ENCODE results near the gene XYLT1.
A peak's percentile ranks its signal among the peaks of the same experiment; 100 is the strongest.
"Not testable (repeated sequence)": the region's sequence is repeated elsewhere in the genome, so short reads cannot be mapped to it uniquely, and the experiment has no call there.

The XYLT1 gene

DNA sequence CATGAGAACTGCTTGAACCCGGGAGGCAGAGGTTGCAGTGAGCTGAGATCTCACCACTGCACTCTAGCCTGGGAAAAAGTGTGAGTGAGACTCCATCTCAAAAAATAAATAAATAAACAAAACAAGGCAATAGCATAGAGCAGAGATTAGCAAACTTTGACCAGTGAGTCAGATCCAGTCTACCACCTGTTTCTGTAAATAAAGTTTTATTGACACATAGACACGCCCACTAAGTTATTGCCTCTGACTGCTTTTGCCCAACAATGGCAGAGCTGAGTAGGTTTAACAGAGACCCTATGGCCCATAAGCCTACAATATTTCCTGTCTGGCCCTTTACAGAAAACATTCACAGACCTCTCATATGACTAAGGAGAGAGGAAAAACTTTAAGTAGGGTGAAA, 44.3 kb downstream of the XYLT1 start:
- no peak for DNase-seq

DNA sequence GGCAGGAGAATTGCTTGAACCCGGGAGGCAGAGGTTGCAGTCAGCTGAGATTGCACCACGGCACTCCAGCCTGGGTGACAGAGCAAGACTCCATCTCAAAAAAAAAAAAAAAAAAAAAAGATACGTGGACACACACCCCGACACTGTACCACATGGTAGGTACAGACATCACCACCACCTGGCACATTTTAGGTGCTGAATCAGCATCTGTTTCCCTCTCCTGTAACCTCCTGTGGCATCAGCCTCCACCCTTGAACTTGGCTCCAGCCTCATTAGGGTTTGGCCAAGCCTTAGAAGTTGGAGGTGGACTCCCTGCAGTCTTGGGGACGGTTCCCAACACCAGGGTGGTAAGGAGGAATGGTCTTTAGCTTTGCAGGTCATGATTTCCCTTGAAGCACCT, 46.0 kb downstream of the XYLT1 start:
- DNase-seq = no peak

DNA sequence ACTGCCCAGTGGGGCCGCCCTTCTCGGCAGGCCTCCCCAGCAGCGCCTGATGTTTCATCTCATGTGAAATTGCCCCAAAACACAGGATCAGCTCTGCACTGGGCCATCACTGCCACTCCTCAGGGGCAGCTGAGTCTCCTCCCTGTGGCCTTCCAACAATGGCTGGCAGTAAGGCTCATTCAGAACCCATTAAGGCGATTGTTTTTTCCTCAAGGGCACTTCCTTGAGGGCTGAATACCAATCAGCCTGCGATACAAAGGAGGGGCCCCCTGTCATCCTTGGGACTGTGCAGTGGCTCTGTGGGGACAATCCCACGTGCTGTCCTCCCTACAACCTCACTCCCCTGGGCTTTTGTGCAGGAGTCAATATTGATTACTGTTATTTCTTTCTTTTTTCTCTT, 47.5 kb downstream of the XYLT1 start:
- no peak for DNase-seq

DNA sequence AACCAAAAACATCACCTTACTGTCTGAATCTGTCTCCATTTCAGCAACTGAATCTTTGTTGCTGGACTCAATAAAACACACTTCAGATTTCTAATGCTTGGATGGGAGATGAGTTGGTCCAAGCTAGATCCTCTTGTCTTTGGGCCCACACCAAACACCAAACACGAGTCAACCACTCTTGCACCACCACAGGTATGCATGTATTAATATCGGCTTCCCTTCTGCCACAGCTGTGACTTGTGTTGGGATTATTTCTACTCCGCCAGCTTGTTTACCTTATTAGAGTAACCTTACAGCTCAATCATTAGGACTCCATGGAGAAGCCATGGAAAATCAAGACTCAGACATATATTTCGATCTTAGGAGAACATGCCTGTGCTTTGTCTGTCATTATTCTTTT, 49.9 kb downstream of the XYLT1 start:
- DNase-seq = no peak

DNA sequence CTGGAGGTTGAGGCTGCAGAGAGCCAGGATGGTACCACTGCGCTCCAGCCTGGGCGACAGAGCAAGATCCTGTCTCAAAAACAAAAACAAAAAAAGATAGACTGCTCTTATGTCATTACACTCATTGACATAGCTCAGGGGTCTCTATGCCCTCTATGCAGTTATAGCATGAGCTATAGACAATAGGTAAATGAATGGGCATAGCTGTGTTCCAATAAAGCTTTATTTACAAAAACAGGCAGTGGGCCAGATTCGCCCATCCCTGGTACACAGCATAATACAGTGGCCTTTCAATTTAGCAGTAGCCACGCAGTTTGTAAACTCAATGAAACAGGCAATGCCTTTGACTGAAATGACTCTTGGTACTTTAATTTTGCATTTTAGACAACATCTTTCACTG, 51.5 kb downstream of the XYLT1 start:
- DNase-seq = no peak

DNA sequence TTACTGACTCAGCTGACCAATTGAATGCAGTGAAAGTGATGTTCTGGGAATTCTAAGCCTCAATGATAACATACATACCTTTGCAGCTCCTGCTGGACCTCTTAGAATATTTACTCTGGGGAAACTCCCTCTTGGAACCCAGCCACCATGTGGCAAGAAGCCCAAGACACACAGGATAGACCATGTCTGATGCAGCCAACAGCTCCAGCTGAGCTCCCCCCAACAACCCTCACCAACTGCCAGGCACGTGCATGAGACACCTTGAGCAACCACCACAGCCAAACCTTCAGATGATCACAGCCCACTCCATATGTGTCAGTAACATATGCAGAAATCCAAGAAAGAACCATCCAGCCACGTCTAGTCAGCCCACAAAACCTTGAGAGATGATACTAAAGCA, 53.0 kb downstream of the XYLT1 start:
- DNase-seq = no peak

DNA sequence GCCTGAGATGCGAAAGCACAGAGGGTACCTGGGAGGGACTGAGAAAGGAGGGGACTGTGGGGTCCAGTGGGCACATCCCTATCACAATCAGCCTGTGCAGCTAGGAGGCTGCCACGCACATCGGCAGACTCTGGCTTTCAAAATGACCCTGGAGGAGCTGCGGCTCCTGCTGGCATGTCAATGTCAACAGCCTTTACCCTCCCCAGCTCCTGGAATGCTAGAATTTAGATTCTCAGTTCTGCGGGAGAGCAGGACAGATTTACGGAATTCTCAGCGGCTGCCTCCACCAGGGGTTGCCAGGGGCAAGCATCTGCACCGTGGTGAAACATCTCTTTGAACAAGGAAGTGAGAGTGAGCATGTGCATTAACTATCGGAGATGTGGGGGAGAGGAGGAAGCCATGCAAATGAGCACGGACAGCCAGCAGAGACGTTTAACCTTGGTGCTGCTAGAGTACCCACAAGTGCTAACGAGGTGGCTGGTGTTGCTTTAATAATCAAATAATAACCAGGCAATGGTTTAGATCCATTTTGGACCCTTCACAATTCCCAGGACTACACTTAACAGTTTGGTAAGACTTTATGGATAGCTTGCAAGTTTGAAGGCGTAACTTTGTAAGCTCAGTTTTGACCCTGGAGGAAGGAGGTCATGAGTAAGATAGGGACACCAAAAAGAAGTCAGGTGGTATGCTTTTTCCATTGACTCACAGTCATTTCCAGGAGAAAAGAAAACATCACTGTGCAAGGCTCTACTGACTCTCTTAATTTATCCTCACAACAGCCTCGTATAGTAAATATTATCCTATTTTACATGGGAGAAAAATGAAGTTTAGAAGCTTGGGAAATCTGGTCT, 54.1 kb downstream of the XYLT1 start:
- DNase-seq = peak; percentile 13

DNA sequence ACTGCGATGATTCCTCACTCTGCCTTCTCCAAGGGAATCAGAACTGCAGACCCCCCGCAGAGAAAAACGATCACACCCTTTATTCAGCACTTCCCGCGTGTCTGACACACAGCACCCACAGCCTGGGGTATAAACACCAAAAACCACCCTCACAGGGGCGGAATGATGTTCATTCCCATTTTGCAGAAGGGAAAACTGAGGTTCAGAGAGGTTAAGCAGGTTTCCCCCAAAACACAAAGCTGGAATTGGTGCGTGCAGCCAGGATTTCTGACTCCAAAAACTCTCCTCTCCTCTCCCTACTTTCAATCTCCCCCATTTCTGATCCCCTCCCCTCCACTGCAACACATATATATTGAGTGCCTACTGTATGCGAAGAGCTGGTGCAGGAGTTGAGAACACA, 55.8 kb downstream of the XYLT1 start:
- no peak for DNase-seq

DNA sequence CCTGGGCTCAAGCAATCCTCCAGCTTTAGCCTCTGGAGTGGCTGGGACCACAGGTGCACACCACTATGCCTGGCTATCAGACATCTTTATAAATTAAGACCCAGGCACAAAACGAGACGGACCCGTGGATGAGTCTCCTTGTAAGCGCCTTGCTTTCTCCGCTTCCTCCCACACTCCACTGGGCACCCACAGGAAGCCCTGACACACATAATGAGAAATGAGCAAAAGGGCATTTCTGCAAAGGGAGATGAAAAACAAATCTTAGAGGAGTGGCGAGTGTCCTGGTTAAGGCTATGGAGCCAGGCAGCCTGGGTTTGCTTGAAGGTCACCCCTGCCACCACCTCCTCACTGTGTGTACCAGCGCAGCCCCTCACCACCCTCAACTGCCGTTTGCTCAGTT, 56.3 kb downstream of the XYLT1 start:
- no peak for DNase-seq

DNA sequence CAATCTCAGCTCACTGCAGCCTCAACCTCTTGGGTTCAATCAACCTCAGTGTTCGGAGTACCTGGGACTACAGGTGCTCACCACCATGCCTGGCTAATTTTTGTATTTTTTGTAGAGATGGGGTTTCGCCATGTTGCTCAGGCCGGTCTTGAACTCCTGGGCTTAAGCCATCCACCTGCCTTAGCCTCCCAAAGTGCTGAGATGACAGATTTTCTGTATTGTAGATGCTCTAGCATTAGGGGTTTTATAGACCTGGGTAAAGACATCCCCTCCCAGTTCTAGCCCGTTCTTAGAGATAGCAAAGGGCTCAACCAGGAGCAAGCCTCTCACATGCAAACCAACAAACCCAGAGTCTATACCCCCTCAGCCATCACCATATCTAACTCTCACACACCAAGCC, 57.3 kb downstream of the XYLT1 start:
- DNase-seq = no peak

DNA sequence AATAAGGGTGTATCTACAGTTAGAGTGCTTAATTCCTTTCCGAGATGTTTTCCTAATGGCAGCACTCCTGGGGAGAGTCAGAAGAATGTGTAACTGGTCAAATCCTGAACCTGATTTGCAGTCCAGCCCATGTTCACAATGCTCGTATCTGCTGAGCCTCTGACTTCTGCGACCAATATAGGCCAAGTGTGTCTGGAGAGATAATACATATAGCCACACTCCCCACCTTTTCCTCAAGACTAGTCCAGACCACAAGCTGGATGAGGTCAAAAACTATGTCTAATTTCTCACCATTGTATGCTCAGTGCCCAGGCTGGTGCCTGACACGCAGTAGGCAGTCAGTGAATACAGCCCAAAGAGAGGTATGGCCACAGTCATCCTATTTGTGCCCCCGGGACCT, 58.0 kb downstream of the XYLT1 start:
- no peak for DNase-seq

DNA sequence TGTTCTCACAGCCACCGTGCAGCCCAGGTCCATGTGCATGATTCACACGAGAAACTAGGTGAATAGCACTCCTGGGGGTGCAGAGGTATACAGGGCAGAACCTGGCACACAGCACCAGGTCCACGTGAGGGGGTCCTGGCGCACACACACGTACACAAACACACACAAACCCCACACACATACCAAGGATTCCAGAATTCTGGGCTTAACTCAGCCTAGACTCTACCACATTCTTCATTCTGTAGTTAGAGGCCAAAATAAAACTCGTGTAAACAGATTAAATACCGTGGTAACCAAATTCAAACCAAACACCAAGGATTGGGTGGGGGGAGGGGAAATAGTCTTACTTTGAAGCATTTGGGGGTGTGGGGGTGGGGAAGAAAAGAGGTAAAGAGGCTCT, 58.5 kb downstream of the XYLT1 start:
- DNase-seq = no peak

DNA sequence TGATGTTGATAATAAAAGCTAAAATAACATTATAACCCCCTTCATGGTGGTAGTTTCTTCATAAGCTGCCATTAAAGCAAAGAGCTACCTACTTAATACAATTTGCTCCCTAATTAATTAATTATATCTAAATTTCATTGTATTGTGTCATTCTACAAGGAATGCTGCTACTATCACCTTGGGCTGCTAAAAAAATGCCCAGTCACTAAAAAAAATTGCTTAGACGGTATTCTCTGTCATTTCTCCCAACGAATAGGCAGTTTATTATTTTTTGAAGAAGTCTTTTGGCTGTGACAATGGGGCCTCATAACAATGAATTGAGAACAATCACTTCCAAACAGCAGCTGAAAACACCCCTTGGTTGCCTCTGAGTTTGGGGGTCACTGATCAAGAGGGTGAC, 59.5 kb downstream of the XYLT1 start:
- no peak for DNase-seq

DNA sequence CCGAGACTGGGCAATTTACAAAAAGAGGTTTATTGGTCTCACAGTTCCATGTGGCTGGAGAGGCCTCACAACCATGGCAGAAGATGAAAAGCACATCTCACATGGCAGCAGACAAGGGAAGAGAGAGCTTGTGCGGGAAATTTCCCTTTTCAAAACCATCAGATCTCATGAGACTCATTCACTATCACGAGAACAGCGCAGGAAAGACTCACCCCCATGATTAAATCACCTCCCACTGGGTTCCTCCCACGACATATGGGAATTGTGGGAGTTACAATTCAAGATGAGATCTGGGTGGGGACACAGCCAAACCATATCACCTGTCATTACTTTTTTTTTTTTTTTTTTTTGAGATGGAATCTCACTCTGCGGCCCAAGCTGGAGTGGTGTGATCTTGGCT, 60.4 kb downstream of the XYLT1 start:
- DNase-seq = not testable (repeated sequence)

DNA sequence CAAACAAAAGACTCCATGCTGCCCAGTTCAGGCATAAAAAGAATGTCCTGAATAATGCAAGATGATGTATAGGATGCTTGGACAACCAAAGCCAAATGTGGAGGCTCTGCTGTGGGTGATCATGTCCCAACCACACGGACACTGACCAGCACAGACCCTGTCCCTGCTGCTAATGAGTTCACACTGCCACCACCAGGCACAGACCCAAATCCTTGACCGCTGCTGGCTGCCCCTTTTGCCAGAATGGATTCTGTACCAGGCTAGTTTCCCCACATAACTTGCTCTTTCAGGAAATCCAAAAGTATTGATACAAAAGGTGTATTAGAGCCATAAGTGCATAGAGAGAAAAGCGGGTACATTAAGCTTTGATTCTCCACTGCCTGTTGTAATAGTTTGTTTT, 60.9 kb downstream of the XYLT1 start:
- no peak for DNase-seq

DNA sequence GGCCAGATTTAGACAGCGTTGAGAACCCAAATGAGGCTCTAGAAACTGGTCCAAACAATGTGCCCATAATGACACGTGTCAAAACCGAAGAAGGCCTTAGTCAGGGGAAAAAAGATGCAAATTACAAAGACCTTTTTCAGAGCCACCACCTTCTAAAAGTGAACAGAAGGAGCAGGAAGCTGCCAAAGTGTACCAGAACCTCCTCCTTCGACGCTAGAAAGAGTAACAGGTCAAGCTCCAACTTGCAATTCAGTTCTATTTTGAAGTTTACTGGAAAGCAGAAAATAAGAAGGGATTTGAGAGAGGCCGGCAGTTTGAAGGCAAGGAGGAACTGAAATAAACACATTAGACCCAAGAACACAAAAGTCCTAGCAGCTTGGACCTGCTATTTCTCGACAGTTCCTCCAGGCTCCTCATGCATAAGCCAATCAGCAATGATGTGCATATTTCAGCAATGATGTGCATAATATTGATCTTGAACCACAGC, 61.8 kb downstream of the XYLT1 start:
- DNase-seq = no peak

DNA sequence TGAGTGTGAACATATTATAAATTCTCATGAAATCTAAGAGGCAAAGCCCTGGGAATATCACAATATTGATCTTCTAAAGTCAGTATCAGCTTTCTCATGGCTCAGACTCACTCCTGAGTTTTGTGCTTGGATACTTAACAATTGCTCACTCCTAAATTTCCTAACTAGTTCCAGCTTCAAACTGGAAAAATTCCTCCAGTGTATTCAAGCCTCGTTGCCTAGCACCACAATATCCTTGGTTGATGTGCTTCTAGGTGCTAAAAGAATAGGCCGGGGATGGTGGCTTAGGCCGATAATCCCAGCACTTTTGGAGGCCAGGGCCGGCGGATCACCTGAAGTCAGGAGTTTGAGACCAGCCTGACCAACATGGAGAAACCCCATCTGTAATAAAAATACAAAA, 62.5 kb downstream of the XYLT1 start:
- no peak for DNase-seq

DNA sequence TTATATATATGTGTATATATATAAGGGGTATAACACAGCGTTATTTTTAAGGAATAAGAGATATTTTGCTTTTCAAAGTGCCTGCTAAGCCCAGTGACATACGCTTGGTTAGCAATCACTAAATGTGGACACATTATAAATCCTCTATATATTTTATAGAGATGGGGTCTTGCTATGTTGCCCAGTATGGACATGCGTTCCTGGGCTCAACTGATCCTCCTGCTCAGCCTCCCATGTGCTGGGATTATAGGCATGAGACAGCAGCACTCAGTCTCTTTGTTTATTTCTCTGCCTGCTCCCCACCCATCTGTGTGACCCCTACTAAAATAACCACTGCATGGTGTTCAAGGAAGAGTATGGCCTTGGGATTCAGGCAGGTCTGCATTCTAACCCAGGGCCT, 63.4 kb downstream of the XYLT1 start:
- DNase-seq = no peak

DNA sequence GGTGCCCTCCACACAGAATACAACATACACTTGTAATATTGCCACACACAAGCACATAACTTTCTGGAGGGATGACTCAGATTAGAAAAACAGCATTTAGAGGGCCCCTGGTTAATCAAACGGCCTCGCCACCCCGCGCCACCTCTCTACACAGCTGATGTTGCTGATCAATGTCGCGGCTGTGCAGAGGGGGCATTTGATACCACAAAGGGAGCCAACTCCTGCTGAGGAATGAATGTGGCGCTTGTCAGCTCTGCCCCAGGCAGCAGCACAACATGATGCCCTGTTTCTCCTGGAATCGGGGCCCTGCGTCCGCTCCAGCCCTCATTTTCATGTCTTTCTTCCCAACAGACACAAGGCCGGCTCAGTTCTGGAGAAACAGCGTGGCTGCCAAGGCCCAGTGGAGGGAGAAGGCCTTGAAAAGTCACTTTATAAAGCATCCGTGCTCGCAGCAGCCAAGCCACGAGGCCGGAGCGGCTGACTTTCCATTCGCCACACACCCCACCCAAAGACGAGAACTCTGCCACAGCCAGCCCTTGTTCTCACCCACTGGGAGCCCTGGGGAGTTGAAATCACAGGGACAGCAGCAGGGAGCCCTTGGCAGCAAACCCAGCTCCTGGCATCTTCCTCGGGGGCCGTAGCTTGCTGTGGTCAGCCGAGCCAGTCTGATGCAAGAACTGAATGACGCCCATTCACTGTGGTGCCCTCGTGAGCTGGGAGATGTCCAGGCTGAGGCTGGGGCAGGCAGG, 65.6 kb downstream of the XYLT1 start:
- no peak for DNase-seq

DNA sequence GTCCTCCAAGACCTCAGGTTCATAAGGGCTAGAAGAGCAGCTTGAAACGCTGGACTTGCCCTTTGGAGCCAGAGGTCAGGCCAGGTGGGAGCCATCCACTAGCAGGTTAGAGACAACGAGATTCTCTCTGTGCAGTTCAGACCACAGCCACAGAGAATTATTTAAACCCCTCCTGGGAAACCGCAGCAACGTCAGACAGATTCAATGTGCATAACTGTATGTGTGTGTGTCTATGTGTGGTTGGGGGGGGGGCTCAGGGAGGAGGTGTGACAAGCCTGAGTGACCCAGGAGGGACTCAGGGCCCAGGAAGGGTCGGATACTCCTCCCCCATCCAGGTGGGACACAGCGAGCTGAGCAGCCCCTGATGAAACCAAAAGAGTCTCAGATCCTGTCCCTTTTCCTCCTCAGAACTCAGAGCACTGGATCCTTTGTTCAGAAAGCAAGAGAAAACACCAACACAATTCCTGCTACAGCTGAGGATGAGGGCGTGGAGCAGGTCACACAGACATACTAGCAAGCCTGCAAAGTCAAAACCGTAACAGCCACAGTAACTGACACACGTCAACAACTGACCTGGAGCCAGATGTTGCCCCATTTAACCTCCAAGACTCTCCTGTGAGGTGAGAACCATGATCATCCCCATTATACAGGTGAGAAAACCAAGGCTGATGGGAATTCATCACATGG, 66.8 kb downstream of the XYLT1 start:
- DNase-seq = no peak

DNA sequence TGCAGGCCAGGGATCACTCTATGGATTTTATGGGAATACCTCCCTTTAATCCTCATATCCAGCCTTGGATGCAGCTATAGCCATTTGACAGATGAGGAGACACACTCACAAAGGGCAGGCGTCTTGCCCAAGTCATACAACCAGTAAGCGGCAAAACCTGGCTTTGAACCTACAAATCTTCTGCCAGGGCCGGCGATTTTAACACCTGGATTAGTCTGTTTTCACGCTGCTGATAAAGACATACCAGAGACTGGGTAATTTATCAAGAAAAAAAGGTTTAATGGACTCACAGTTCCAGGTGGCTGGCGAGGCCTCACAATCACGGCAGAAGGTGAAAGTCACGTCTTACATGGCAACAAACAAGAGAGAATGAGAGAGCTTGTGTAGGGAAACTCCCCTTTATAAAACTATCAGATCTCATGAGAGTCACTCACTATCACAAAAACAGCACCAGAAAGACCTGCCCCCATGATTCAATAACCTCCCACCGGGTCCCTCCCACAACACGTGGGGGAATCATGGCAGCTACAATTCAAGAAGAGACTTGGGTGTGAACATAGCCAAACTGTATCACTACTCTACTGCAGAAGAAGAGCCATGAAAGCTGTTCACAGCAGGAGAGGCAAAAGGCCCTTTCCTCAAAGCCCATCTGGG, 67.5 kb downstream of the XYLT1 start:
- no peak for DNase-seq

DNA sequence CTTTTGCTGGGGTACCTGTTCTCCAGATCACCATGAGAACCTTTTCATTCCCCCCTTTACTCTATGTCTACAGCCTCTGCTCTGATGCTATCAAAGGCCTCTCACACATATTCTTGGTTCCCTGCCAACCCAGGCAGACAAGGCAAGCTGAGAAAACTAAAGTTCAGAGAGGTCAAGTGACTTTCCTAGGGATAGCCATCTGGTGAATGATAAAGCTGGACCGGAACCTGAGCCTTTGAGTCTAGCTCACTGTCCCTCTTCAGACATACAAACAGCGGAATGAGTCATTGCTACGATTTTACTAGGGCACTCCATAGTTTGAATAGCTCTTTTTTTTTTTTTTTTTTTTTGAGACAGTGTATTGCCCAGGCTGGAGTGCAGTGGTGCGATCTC, 73.3 kb downstream of the XYLT1 start:
- DNase-seq = peak; percentile 15

All from T-helper 9 cell (primary cell).